Iris pigment epithelial cell (primary cell): ENCODE measurements around the gene ADAMTSL5.
"Not testable (repeated sequence)": the region's sequence is repeated elsewhere in the genome, so short reads cannot be mapped to it uniquely, and the experiment has no call there.

Experiments
- DNase-seq: peaks from one replicate; pipeline ENCODE4 v3.0.0-alpha.2; 2011; ENCODE audit warnings: low read depth

Gene ADAMTSL5

DNA sequence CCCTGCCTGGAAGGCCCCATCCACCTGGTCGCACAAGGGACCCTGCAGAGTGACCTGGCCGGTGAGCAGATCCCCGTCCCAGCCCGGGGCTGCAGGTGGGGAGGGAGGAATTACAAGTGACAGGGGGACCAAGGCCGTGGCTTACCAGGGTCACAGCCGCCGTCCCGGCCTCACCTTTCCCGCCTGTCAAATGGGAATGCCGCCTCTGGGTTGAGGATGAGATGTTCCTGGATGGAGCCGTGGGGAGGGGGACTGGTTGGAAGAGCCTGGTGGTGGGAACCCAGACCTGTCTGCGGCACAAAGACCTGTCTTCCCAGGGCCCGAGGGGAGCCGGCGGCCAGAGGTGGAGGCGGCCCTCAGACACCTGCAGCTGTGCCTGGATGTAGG is 16.6 kb upstream of the ADAMTSL5 start:
- no peak for DNase-seq

DNA sequence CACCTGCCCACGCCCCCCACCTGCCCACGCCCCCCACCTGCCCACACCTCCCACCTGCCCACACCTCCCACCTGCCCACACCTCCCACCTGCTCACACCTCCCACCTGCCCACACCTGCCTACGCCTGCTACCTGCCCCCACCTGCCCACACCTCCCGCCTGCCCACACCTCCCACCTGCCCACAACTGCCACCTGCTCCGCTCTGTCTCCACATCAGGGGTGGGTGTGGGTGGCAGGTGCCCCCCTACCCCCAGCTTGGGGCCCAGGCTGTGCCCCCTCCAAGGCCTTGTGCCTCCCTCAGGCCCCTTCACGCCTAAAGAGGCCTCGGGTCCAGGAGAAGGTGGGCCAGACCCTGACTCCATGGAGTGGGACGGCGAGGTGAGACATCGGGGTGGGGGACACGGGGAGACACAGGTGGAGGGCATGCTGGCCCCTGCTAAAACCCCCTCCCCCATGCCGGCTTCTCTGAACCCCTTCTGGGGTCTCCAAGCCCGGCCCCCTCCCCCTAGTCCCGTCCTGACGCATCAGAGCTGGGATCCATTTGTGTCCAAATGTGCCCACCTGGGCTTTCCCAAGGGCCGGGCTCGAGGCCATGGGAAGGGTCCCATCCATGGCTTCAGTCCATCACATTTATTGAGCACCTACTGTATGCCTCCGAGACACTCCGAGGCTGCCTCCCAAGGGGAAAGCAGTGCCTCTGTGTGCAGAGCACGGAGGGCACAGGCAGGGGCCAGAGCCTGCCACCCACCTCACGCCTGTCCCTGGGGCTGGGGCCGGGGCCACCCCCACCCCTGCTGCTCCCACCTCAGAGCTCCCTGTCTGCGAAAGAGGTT is 16.0 kb upstream of the ADAMTSL5 start:
- no peak for DNase-seq

DNA sequence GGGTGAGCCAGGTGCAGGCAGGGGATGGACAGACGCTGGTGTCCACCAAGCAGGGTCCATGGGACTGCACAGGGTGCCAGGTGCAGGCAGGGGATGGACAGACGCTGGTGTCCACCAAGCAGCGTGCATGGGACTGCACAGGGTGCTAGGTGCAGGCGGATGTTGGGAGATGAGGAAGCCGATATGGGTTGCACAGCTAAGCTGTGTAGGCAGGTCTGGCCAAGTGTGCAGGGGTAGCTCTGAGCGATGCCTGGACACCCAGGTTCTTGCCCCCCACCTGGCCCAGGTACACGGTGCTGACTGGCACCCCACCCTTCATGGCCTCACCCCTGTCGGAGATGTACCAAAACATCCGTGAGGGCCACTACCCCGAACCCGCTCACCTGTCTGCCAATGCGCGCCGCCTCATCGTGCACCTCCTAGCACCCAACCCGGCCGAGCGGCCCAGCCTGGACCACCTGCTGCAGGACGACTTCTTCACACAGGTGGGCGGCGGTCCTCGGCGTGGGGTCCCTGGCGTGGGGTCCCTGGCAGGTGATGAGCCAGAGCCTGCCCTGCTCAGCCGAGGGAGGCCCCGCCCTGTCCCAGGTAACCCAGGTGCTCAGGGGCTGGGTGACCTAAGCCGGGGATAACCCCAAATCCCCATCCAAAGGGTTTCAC is 15.0 kb upstream of the ADAMTSL5 start:
- no peak for DNase-seq

DNA sequence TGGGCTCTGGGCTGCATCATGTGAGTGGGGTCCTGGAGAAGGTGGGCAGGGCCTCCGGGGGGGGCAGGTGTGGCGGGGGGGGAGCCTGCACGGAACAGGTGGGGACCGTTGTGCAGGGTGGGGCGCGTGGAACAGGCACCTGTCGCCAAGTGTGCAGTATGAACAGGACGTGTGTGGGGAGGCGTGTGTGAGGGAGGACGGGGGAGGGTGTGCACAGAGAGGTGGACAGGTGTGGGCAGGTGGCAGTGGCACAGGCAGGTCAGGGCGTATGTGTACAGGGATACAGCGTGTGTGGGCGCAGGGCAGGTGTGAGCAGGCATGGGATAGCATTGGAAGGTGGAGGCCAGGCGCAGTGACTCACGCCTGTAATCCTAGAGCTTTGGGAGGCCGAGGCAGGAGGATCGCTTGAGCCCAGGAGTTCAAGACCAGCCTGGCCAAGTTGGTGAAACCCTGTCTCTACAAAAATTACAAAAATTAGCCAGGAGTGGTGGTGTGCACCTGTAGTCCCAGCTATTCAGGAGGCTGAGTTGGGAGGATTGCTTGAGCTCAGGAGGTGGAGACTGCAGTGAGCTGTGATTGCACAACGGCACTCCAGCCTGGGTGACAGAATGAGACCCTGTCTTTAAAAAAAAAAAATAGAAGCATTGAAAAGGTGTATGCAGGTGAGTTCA is 14.3 kb upstream of the ADAMTSL5 start:
- no peak for DNase-seq

DNA sequence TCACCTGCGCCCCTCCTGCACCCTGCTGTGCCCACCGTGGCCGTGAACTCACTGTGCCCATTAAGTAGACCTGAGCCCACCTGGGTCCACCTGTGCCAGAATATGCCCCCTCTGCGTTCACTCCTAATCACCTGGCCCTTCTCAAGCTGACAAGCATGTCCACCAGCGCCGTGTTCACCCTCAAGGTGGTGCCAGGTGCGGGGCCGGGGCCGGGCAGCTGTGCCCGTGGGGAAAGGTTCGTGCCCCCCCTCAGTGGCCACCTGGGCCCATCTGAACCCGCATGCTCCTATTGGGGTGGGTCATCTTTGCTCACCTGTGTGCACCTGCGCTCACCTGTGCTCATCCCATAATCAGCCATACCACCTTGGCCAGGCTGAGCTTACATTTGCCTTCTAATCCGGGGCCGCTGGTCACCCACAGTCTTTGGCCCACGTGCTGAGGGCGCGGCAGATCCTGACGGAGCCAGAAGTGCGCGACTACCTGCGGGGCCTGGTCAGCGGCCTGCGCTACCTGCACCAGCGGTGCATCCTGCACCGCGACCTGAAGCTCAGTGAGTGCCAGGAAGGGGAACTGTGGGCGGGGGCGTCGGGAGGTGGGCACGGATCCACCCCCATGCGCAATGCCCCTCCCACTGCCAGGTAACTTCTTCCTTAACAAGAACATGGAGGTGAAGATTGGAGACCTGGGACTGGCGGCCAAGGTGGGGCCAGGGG is 13.4 kb upstream of the ADAMTSL5 start:
- DNase-seq = no peak

DNA sequence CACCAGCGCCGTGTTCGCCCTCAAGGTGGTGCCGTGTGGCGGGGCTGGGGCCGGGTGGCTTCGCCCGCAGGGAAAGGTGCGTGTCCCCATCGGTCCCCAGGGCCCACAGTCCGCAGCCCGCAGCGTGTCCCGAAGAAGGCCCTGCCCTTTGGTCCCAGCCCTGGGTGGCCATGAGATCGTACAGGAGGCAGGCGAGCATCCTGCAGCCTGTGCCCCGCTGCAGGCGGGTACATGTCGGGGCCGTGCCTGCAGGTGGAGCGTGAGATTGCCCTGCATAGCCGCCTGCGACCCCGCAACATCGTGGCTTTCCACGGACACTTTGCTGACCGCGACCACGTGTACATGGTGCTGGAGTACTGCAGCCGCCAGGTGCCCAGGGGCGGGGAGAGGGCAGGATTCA is 12.5 kb upstream of the ADAMTSL5 start:
- no peak for DNase-seq

DNA sequence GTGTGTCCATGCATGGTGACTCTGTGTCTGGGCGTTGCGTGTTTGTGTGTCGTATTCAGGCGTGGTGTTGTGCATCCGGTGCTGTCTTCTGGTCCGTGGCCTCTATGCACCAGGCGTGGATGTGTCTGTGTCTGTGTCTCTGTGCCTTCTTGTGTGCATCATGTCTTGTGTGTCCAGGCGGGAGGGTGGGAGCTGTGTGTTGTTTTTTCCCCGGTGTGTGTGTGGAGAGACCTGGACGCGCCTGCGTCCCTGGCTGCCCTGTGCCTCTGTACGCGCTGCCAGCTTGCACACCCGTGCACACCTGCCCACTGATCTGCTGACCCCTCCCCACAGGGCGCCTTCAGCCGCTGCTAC is 12.1 kb upstream of the ADAMTSL5 start:
- no peak for DNase-seq

DNA sequence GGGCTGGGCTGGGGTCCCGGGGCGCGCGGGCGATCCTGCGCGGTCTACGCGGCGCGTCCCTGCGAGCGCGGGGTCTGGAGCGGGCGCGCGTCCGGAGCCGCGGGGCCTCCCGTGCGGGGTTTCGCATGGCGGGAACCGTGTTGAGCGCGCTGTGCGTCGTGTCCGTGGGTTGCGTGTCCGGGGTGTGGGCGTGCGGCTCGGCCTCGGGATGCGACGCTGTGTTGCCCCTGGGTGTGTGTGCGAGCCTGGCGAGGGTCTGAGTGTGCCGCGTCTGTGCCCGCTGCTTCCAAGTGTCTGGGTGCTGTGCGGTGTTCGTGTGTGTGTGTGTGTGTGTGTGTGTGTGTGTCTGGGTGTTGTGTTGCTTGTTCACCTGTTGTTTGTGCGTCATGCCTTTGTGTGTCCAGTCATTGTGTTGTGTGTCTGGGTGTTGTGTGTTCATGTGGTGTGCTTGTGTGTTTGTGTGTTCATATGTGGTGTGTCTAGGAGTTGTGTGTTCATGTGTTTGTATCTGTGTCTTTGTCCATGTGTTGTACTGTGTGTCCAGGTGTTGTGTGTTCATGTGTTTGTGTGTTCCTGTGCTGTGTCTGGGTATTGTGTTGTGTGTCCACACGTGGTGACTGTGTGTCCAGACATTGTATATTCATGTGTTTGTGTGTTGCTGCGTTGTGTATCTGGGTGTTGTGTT is 11.6 kb upstream of the ADAMTSL5 start:
- no peak for DNase-seq

DNA sequence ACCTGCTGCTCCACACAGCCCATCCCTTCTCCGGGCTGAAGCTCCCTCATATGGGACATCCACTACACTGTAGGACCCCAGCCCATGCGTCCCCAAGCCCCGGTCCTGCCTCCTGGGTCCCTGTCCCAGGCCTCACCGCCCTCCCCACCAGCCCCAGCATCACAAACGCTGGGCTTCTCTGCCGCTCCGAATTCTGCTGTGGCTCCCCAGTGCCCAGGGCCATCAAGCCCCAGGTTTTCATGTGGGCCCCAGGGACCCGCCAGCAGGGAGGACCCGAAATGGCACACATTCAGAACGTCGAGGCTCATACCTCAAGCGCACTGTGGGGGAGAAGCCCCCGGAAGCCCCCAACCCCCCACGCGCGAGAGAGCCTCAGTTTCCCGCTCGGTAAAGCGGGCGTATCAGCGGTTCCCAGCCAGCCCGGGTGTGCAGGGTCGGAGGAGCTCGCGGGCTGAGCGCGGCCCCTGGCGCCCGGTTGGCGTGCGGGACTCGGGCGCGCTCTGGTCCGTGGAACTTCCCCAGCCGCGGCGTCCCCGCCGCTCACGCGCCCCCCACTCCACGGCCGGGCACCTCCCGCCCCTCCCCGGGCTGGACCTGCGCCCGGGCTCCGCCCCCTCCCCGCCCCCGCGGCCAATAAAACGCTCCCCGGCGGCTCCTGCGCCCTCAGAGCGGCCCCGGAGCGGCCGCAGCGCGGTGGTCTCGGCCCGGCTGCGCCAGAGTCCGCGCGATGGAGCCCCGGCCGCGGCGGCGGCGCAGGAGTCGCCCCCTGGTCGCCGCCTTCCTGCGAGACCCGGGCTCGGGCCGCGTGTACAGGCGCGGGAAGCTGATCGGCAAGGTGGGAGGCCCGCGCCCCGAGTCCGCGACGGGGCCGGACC is 10.8 kb upstream of the ADAMTSL5 start, which contains the start of gene PLK5:
Gene PLK5 (plus strand): TSS at position 666 of the 875 bp plus-strand sequence. CDS start 2,920 bp downstream, outside the sequence.
- DNase-seq = no peak

DNA sequence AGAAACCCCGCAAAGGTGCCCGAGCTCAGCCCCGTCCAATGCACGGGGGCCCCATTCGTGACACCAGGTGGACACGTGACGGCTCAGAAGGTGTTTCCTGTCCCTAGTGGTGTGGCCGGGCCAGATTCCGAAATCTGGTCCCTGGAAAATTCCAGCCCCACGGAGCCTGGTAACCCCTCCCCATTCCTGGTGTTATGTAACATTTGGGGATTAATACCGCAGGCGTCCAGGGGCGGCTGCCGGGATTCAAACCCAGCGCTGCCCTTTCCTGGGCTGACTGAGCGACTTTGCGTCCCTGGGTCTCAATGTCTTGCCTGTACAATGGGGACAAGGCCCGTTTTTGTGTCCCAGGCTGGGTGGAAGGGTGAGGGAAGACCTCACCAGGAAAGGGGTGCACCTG is 10.0 kb upstream of the ADAMTSL5 start:
- DNase-seq = no peak

DNA sequence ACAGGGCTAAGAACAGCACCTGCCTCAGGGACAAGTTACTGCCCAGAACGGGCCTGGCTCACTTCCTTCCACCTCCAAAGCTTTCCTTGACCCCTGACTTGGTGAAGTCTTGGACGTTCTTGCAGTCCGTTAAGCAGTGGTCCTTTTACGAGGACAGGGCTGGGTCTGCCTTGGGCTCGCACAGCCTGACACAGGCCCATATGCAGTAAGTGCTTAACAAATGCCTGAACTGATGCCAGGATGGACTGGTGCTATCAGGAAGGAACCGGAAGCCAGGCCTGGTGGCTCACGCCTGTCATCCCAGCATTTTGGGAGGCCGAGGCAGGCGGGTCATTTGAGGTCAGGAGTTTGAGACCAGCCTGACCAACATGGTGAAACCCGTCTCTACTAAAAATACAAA is 9.2 kb upstream of the ADAMTSL5 start:
- DNase-seq = no peak

DNA sequence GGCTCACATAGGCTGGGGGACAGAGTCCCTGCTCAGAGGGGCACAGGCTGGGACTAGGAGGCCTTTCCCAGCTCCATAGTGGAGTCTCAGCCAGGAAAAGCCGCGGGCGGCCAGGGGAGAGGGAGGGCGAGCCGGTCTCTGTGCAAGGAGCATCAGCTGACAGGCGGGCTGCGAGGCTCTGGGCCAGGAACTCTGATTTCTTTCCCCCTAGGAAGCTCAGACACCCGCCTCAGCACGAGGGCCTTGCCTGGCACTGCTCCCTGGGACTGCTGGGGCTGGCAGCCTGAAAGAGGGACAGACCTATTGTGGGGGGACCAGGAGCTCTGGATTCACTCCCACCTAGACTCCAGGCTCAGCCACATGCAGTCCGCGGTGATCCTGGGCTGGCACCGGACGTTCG is 8.8 kb upstream of the ADAMTSL5 start:
- DNase-seq = no peak

DNA sequence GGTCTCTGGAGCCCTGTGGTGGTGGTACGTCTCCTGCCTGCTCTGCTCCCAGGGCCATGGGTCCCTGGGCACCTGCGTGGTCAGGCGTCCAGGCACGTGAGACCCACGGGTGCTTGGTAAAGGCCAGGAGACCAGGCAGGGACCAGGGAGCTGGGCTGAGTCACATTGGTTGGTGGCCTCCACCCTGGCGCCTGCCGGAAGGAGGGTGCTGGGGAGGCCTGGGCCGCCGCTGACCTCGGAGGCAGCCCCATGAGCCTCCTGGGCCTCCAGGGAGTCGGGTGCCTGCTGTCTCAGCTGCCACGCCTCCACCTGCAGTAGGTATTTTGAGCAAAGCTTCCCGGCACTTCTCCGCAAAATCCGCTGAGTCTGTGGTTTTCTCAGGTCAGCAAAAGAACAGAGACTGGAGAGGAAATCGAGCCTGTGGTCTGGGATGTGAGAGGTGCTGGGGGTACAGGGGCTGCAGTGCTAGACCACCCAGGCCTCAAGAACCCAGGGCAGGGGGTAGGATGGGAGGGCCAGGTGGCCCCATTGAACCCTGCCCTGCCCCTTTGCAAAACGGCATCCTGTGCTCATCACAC is 7.5 kb upstream of the ADAMTSL5 start:
- no peak for DNase-seq

DNA sequence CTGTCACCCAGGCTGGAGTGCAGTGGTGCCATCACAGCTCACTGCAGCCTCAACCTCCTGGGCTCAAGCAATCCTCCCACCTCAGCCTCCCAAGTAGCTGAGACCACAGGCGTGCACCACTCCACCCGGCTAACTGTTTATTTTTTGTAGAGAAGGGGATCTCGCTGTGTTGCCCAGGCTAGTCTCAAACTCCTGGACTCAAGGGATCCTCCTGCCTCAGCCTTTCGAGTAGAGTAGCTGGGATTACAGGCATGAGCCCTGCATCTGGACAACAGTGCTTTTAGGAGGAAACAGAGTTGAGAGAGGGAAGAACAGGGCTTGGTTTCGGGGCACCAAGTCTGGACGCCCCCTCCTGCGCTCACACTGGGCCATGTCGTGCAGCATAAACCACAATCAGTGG is 7.0 kb upstream of the ADAMTSL5 start:
- not testable (repeated sequence) for DNase-seq

DNA sequence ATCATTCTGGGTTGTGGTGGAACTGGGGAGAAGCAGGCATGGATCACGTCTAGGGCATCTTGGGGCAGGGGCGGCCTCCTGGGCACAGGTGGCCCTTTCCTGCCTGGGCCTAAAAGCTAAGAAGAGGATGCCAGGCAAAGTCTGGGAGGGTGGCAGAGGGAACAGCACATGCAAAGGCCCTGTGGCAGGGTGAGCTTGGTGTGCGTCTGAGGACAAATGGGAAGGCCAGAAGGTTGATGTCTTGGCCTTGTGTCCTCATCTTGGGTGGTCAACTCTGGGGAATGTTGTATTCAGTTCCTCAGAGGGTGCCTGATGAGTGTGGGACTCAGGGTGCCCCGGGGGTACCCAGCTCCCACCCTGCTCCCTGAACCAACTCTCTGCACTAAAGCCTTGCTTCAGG is 5.7 kb upstream of the ADAMTSL5 start:
- no peak for DNase-seq

DNA sequence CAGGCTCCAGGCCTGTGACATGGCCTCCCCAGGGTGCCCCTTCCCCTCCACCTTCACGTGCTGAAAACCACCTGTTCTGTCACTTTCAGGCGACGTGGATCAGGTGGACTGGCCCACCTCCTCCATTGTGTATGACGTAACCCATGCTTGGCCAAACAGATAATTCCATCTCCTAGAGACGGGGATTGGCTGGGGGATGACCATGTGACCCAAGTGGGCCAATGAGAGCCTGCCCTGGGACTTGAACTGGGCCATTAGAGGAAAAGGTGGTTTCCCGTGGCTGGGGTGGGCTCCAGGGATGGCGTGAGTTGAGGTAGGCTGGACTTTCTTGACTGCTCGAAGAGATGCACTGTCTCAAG is 3.6 kb upstream of the ADAMTSL5 start:
- DNase-seq = no peak

DNA sequence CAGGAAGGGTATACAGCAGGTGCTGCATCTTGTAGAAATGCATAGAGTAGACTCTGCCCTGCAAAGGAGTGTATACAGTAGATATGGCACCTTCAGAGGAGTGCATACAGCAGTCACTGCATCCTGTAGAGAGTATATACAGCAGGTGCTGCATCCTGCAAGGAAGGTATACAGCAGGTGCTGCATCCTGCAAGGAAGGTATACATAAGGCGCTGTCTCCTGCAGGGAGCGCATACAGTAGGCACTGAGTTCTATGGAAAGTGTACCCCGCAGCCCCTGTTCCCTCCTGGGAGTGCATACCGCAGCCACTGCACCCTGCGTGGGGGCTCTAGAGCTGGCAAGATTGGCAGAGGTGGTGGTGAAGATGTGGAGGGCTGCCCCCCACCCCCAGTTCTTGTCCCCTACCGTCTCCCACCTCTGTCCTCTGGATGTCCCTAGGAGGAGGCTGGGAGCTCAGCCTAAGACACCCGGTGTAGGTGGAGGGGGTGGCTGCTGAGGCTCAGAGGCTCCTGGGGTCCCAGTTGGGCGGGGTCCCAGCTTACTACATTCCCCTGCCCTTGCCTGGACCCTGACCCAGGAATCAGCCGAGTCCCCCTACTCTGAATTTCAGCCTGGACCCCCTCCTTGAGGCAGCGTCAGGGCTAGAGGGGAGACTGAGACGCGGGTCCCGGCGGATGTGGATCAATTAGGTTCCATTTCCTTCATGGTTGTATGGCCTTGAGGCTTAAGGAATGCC is 2.3 kb upstream of the ADAMTSL5 start:
- no peak for DNase-seq

DNA sequence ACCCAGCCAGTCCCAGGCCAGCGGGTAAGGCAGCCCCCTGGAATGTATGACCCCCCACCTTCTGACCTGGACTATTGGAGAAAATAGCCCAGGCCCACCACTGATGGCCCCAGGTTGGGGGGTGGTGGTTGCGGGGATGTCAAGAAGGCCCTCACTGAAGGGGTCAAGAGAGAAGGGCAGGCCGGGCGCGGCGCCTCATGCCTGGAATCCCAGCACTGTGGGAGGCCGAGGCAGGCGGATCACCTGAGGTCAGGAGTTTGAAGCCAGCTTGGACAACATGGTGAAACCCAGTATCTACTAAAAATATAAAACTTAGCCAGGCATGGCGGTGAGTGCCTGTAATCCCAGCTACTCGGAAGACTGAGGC is 1.5 kb upstream of the ADAMTSL5 start:
- DNase-seq = no peak

DNA sequence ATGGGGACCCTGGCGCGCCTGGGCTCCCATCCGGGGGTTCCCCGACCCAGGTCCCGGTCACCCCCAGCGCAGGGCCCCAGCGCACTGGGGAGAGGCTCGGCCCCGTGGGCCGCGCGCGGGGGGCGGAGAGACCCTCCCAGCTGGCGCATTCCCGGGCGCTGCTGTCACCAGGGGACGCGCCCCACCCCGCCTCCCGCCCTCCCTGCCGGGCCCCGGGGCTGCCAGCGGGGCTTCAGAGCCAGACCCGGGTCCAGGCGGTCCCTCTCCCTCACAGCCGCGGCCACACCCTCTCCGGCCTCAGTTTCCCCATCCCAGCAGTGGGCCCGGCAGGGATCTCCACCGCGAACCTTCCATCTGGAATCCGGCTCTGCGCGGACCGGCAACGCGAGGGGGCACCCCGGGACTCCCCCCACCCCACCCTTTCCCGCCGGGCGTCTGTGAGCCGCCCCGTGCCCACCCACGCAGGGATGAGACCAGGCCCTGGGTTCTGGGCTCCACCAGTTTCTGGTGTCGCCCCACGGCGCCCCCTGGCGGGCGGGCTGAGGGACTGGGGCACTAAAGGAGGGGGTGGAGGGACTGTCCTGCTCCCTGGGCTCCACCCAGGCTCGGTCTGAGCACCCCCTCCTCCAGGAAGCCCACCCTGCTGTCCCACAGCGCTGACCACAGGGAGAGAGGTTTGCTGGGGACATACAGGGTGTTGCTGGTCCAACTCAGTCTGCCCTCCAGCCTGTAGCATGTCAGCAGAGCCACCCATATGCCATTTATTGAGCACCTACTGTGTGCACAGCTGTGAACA is 878 bp upstream of the ADAMTSL5 start:
- DNase-seq = peak; percentile 21
